Hepatocyte (in vitro differentiated cells): ENCODE results near the gene RIPPLY2.

Source experiments
- EZH2 ChIP-seq: fragments of 200-600 bp; sonication (generic); IDR thresholded peaks from 2 replicates; pipeline ENCODE4 v1.6.1; 2016; ENCODE audit warnings: antibody characterized with exemption, mild to moderate bottlenecking, borderline replicate concordance
- TF ChIP-seq, protein P1 (sequence below): fragments of 200-600 bp; sonication (generic); IDR thresholded peaks from 2 replicates; pipeline ENCODE4 v1.5.1; 2016; ENCODE audit warnings: antibody characterized with exemption, mild to moderate bottlenecking; ENCODE audit not compliant: poor library complexity

DNA sequence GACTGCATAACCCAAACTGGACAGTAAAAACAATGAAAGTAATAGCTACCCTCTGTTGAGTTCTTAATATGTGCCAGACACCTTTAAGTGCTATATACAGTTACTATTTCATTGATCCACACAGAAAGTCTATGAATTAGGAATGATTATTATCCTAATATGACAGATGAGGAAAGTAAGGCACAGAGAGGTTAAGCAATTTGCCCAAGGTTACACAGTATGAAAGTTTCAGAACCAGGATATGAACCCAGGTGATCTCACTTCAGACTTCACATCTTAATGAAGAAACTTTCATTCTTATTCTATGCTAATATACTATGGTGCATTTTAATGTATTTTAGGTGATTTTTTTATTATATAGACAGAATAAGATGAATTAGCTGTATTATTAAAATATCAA is 40.6 kb upstream of the RIPPLY2 start:
- TF ChIP-seq, protein P1, sequence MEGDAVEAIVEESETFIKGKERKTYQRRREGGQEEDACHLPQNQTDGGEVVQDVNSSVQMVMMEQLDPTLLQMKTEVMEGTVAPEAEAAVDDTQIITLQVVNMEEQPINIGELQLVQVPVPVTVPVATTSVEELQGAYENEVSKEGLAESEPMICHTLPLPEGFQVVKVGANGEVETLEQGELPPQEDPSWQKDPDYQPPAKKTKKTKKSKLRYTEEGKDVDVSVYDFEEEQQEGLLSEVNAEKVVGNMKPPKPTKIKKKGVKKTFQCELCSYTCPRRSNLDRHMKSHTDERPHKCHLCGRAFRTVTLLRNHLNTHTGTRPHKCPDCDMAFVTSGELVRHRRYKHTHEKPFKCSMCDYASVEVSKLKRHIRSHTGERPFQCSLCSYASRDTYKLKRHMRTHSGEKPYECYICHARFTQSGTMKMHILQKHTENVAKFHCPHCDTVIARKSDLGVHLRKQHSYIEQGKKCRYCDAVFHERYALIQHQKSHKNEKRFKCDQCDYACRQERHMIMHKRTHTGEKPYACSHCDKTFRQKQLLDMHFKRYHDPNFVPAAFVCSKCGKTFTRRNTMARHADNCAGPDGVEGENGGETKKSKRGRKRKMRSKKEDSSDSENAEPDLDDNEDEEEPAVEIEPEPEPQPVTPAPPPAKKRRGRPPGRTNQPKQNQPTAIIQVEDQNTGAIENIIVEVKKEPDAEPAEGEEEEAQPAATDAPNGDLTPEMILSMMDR = no peak
- TF ChIP-seq EZH2 = no peak
